Left lung (tissue), 10 donors: ENCODE results near the gene PHF20. TPM values are rescaled to one million over a fixed set of nuclear protein-coding genes. Genes with fewer than 3 reads are reported as not detected.
"Not testable (repeated sequence)": the region's sequence is repeated elsewhere in the genome, so short reads cannot be mapped to it uniquely, and the experiment has no call there.

Experiments used
- ATAC-seq: fragments of 200-7000 bp; cut with Tn5 transposase; one replicate; pipeline ENCODE4 v1.9.1; 2020; ENCODE audit warnings: moderate library complexity
- DNase-seq, 4 donors: peaks; one replicate each; pipeline ENCODE4 v3.0.0-alpha.2; 2013 to 2020
- H3K27ac ChIP-seq, 2 donors: fragments of 200-600 bp; sonication (generic) in 1 of 2; one replicate each; pipeline versions ENCODE4 v1.5.0 to v1.8.0; 2020 to 2021
- H3K27me3 ChIP-seq, 2 donors: fragments of 200-600 bp; sonication (generic) in 1 of 2; one replicate each; pipeline versions ENCODE4 v1.5.0 to v1.8.0; 2020 to 2021
- H3K36me3 ChIP-seq, 2 donors: fragments of 200-600 bp; sonication (generic) in 1 of 2; one replicate each; pipeline versions ENCODE4 v1.5.0 to v1.8.0; 2020 to 2021
- H3K4me1 ChIP-seq, 2 donors: fragments of 200-600 bp; one replicate each; pipeline ENCODE4 v1.8.0; 2021
- H3K4me3 ChIP-seq, 2 donors: fragments of 200-600 bp; sonication (generic) in 1 of 2; one replicate each; pipeline versions ENCODE4 v1.5.0 to v1.8.0; 2020 to 2021; ENCODE audit warnings: mild to moderate bottlenecking in 1 of 2
- H3K9me3 ChIP-seq, 2 donors: fragments of 200-600 bp; sonication (generic) in 1 of 2; one replicate each; pipeline versions ENCODE4 v1.5.0 to v1.8.0; 2020 to 2021
- CTCF ChIP-seq, 2 donors: fragments of 200-600 bp; sonication (generic) in 1 of 2; IDR thresholded peaks; one replicate each; pipeline versions ENCODE4 v1.5.0 to v1.8.0; 2021; ENCODE audit warnings: antibody characterized with exemption in 2 of 2
- intact Hi-C, 2 donors: fragments of 100-400 bp; cut with DNase I; formaldehyde crosslinking; loops; one replicate each; pipeline versions ENCODE4 v1.11.2 to v1.14.2; 2022
- polyA plus RNA-seq, 6 donors: library from polyadenylated mRNA; unstranded; fragments of 120-200 nt; gene quantifications; one replicate each; pipeline ENCODE4 v1.2.1, GENCODE V29; 2013; ENCODE audit not compliant: insufficient read length in 6 of 6
- total RNA-seq, 2 donors: library from RNA; stranded (reverse); fragmentation: NEBNext Ultra II Directional; extraction: Animal tissue kit (Norgen Biotek cat#: 25700); gene quantifications; one replicate each; pipeline ENCODE4 v1.2.1, GENCODE V29; 2021
- donor health status: DM: no; HTN: yes; CAD: no.
- donor health status: DM: no; HTN: no; CAD: no.

The PHF20 gene
- total and polyA plus RNA-seq, 8 donors: 31.1 to 43.4 (median 39.6) TPM

- Histone ChIP-seq H3K4me1 (peaks cover 0 to 10% of the 10 kb centered on the region in 2 donors), H3K9me3 (no peaks in the 10 kb centered on the region), H3K36me3 (no peaks in the 10 kb centered on the region), H3K4me3 (no peak overlapping the region), H3K27me3 (no peaks in the 10 kb centered on the region), H3K27ac (no peak overlapping the region)
- ATAC-seq (peak; percentile 98), DNase-seq (peak; percentile 70 to 93 (median 83))
- peak; percentile 76 to 86 for TF ChIP-seq CTCF (IDR thresholded peaks at IDR 0.05)
- intact Hi-C loops: loop anchor here in 1 of 2 donors (5.0 kb wide), 1 partner anchor 142 kb away; no protein-coding TSS in a partner anchor
Observed at GRCh38 chr20:35994994-35995453, 223.2 kb downstream of the PHF20 start.

- H3K36me3 ChIP-seq, intact Hi-C loops, H3K4me3 ChIP-seq, ATAC-seq, H3K4me1 ChIP-seq, H3K27me3 ChIP-seq, H3K9me3 ChIP-seq, DNase-seq, H3K27ac ChIP-seq: not testable (repeated sequence)
Observed at GRCh38 chr20:35996492-35996891, 224.7 kb downstream of the PHF20 start.

Other genes starting within 250 kb of the PHF20 start
- not detected for gene C20orf173, start 242.4 kb upstream of the PHF20 start, total RNA-seq
- not detected for gene C20orf173, start 242.4 kb upstream of the PHF20 start, polyA plus RNA-seq
- 100 to 1,000 TPM; 197 to 225 TPM for gene ERGIC3, start 229.9 kb upstream of the PHF20 start, total RNA-seq
- gene ERGIC3, start 229.9 kb upstream of the PHF20 start, polyA plus RNA-seq: 100 to 1,000 TPM; 356 to 390 (median 370) TPM
- 1 to 10 TPM; 3.1 to 3.5 TPM for gene SPAG4, start 156.2 kb upstream of the PHF20 start, total RNA-seq
- 1 to 10 TPM; 1.5 to 2.9 (median 2.2) TPM for gene SPAG4, start 156.2 kb upstream of the PHF20 start, polyA plus RNA-seq
- 100 to 1,000 TPM; 149 to 185 TPM for gene CPNE1, start 107.1 kb upstream of the PHF20 start, total RNA-seq
- 100 to 1,000 TPM; 177 to 272 (median 215) TPM for gene CPNE1, start 107.1 kb upstream of the PHF20 start, polyA plus RNA-seq
- gene RBM12, start 107.1 kb upstream of the PHF20 start, total RNA-seq: 10 to 100 TPM; 71.7 to 74.8 TPM
- gene RBM12, start 107.1 kb upstream of the PHF20 start, polyA plus RNA-seq: 100 to 1,000 TPM in 1 of 6 donors, 10 to 100 TPM in 5; 69.5 to 103 (median 88.9) TPM
- 10 to 100 TPM; 25.5 to 32.5 TPM for gene NFS1, start 72.7 kb upstream of the PHF20 start, total RNA-seq
- 10 to 100 TPM; 18.5 to 20.8 (median 19.8) TPM for gene NFS1, start 72.7 kb upstream of the PHF20 start, polyA plus RNA-seq
- 100 to 1,000 TPM; 107 to 126 TPM for gene ROMO1, start 72.6 kb upstream of the PHF20 start, total RNA-seq
- 10 to 100 TPM; 49.6 to 90.5 (median 60.2) TPM for gene ROMO1, start 72.6 kb upstream of the PHF20 start, polyA plus RNA-seq
- gene RBM39, start 29.8 kb upstream of the PHF20 start, total RNA-seq: 100 to 1,000 TPM; 242 to 270 TPM
- gene RBM39, start 29.8 kb upstream of the PHF20 start, polyA plus RNA-seq: 100 to 1,000 TPM; 632 to 744 (median 696) TPM
- 10 to 100 TPM; 58.1 to 62.1 TPM for gene SCAND1, start 182.5 kb downstream of the PHF20 start, total RNA-seq
- 10 to 100 TPM; 20.6 to 39.0 (median 29.4) TPM for gene SCAND1, start 182.5 kb downstream of the PHF20 start, polyA plus RNA-seq
- gene CNBD2, start 196.6 kb downstream of the PHF20 start, total RNA-seq: 1 to 10 TPM; 3.3 to 3.6 TPM
- gene CNBD2, start 196.6 kb downstream of the PHF20 start, polyA plus RNA-seq: under 1 TPM; 0.36 to 0.84 (median 0.42) TPM